HG03045 (cell line): ENCODE measurements around the gene SAMD8.
"Not testable (repeated sequence)": the region's sequence is repeated elsewhere in the genome, so short reads cannot be mapped to it uniquely, and the experiment has no call there.

ENCODE experiments used
- ATAC-seq: cut with Tn5 transposase; IDR thresholded peaks from one replicate; pipeline ENCODE4 v1.9.1; 2021; ENCODE audit warnings: mild to moderate bottlenecking, moderate library complexity; ENCODE audit not compliant: unreplicated experiment

The SAMD8 gene

GRCh38 chr10:75106891-75107290 lies 4.6 kb upstream of the SAMD8 start:
- ATAC-seq, result not testable (repeated sequence)

- no peak for ATAC-seq
These were observed 3.4 kb upstream of the SAMD8 start for GRCh38 chr10:75107756-75108683.

GRCh38 chr10:75108684-75109458 lies 2.6 kb upstream of the SAMD8 start:
- no peak for ATAC-seq

- no peak for ATAC-seq
These were observed 2.0 kb upstream of the SAMD8 start for GRCh38 chr10:75109459-75109778.

- no peak for ATAC-seq
These were observed 1.3 kb upstream of the SAMD8 start for GRCh38 chr10:75110006-75110632.

DNA sequence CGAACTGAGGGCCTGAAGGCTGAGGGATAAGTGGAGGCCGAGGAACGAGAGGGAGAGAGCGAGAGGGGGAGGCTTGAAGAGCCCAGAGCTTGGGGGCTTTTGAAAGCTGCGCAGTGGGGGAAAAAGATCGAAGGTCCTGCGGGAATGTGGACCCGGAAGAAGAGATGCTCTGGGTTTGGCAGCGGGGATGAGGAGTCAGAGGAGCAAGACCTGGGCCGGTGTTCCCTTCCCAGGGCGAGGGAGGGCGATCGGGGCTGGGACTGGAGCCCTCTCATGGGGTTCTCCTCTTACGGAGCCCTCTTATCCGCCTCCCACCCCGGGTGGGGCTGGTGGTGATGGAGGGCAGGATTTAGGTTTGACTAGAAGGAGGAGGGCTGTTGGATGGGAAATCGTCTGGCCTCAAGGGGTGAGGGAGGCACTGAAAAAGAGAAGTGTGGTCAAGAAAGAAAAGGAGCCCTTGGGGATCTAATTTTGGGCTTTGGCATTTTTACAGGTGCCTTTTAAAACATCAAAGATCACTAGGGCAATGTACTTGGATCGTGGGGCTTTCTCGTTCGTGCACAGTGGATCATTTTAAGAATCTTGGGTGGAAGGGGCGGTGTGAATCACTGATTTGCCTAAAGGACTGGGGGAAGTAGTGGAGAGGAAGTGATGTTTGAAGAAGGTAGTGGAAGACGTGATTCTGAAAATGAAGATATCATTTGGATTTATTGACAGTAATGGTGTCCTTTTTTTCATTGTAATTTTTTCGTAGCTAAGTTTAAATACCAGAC lies 637 bp downstream of the SAMD8 start:
- peak; percentile 20 for ATAC-seq

DNA sequence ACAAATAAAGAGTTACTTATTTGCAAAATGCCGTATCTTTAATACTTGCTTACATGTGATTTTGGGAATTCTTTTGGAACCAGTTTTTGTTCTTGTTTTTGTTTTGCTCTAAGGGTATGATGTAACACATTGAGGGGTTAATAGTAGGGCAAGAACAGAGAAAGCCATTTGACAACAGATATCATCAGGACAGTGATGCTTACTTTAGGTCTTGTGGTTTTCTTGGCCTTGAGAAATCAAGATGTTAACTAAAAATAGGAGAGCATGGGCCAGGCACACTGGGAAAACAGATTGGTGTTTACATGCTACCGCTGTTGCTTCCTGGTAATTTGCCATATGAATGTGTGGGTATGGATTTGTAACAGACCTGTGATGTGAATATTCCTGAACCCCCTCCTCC lies 3.7 kb downstream of the SAMD8 start:
- no peak for ATAC-seq

GRCh38 chr10:75116941-75117775 lies 5.7 kb downstream of the SAMD8 start:
- not testable (repeated sequence) for ATAC-seq

- no peak for ATAC-seq
These were observed 6.5 kb downstream of the SAMD8 start for GRCh38 chr10:75117995-75118394.

DNA sequence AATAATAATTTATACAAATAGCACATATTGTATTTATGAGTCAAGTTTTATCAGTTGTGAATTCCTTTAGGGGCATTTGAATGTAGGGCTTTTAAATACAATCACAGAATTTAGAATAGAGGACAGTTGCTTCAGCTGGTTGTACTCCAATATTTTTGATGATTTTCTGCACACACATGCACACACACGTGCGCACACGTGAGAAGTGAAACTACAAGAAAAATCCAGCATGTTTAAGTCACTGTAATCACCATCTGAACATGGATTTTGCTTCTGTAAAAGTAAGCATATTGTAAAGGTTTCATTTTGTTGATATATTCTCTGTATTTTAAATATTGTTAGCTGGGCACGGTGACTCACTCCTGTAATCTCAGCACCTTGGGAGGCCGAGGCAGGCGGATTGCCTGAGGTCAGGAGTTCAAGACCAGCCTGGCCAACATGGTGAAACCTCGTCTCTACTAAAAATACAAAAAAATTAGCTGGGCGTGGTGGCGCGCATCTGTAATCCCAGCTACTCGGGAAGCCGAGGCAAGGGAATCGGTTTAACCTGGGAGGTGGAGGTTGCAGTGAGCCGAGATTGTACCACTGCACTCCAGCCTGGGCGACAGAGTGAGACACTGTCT lies 8.1 kb downstream of the SAMD8 start:
- not testable (repeated sequence) for ATAC-seq

DNA sequence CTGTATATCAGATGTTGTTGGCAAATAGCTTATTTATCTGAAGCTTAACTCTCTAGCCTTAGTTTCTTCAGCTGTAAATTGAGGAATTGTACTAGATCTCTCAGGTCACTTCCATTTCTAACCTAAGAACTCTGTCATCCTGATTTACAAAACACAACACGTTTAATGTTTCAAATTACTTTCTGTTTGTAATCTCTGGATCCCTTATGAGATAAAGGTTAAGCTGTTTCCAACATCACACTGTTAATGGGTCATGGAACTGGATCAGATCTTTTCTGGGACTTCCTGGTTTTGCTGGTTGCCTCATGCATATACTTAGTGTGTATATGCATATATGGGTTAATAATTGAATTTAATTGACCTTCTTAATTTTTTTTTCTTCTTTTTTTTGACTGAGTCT lies 9.9 kb downstream of the SAMD8 start:
- ATAC-seq, result no peak

DNA sequence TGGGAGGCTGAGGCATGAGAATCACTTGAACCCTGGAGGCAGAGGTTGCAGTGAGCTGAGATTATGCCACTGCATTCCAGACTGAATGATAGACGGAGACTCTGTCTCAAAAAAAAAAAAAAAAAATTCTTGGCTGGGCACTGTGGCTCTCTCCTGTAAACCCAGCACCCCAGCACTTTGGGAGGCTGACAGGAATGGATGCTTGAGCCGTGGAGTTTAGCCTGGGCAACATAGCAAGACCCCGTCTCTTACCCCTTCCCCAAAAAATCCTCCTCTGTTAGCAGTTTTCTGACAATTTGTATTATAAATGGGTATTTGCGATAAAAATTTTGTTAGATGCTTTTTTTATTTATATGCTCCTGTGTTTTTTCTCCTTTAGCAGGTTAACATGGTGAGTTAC lies 11.0 kb downstream of the SAMD8 start:
- no peak for ATAC-seq

DNA sequence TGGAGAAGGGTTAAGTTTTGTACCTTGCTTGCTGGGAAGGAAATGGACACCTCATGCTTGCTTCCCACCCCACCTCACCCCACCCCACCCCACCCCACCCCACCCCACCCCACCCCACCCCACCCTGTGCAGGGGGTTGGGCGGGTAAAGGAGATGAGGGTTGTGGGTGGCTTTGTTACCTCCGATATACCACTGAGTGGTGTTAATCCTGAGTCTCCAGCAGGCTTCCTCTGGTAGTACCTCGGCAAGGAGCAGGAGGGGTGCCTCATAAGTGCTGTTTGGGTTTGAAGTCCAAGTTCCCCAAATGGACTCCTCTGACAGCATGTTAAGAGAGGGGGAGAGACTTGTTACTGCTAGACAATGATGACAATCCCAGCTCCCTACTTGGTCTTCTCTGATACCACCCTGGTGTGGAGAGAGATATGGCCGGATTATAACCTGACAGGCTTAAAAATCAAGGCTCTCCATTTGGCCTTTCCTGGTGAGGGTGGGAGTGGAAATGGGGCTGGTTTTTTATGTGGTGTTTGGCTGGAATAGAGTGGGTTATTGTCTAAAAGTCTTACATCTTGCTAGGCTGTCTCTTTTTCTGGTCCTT lies 11.7 kb downstream of the SAMD8 start:
- ATAC-seq, result no peak

DNA sequence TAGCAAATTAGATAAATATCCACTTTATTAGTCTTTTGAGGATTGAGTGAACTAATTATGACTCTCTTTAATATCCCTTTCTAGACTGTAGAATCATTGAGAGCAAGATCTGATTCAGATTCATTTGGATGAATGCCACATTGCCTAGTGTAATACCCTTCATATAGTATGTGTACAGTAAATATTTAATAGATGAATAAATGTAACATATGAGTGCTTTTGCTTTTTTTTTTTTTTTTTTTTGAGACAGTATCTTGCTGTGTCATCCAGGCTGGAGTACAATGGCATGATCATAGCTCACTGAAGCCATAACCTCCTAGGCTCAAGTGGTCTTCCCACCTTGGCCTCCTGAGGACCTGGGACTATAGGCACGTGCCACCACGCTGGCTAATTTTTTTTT lies 14.8 kb downstream of the SAMD8 start:
- ATAC-seq, result no peak

DNA sequence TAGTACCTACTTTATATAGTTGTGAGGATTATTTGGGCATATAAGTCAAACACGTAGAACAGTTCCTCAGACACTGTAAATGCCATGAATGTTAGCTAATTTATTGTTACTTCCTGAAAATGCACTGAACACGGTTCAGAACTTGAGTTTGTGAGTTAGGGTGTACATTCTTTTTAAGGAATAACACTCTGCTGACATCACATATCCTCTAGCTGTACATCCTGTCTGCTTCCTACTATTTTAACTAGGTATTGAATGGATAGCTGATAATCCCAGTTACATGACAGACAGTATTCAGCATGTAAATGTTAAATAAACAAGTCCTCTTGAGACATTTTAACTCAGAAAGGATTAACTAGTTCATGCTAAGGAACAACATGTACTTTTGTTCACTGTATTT lies 16.0 kb downstream of the SAMD8 start:
- ATAC-seq, result no peak

- not testable (repeated sequence) for ATAC-seq
These were observed 17.5 kb downstream of the SAMD8 start for GRCh38 chr10:75128985-75129384.

GRCh38 chr10:75129537-75129936 lies 18.1 kb downstream of the SAMD8 start:
- ATAC-seq, result no peak

- ATAC-seq, result not testable (repeated sequence)
These were observed 22.2 kb downstream of the SAMD8 start for GRCh38 chr10:75133701-75134100.

DNA sequence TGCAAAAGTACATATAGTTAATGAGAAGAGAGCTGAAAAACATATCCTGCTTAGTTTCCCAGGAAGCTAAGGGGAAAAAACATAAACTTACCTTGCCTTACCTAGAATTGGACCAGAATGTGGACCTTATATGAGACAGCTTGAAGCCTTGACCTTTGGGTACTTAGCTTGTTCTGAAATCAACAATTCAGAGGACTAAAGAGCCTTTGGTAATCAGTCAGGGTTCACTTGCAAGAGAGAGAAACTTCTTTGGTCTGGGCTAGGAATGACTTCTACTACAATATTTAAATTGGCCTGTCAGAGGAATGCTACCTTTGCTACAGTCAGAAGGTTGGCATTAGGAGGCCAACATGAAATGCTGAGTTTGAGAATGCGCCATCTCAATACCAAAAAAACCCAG lies 24.9 kb downstream of the SAMD8 start:
- no peak for ATAC-seq
